HEK293 (cell line): ENCODE measurements around the gene LENEP.

Source experiments
- BCL11A ChIP-seq: fragments of 450-650 bp; formaldehyde crosslinking; IDR thresholded peaks from 2 replicates; pipeline ENCODE4 v1.5.1; 2016; ENCODE audit warnings: low read depth, missing biosample characterization, missing genetic modification characterization
- BCL11B ChIP-seq: fragments of 450-650 bp; formaldehyde crosslinking; IDR thresholded peaks from 2 replicates; pipeline ENCODE4 v1.5.1; 2016; ENCODE audit warnings: low read depth, missing biosample characterization, missing genetic modification characterization
- GFI1B ChIP-seq: fragments of 450-650 bp; formaldehyde crosslinking; IDR thresholded peaks from 2 replicates; pipeline ENCODE4 v1.5.1; 2016; ENCODE audit warnings: missing biosample characterization, missing genetic modification characterization
- HOXA7 ChIP-seq: sonication (generic); formaldehyde crosslinking; IDR thresholded peaks from 2 replicates; pipeline ENCODE4 v1.8.1; 2022; ENCODE audit warnings: missing genetic modification reagents, borderline replicate concordance
- KLF1 ChIP-seq: fragments of 450-650 bp; formaldehyde crosslinking; IDR thresholded peaks from 2 replicates; pipeline ENCODE4 v1.5.1; 2016; ENCODE audit warnings: missing biosample characterization, missing genetic modification characterization
- SCRT2 ChIP-seq: fragments of 450-650 bp; formaldehyde crosslinking; IDR thresholded peaks from 2 replicates; pipeline ENCODE4 v1.5.1; 2016; ENCODE audit warnings: missing biosample characterization, missing genetic modification characterization
- SETDB1 ChIP-seq: IDR thresholded peaks from one replicate; pipeline ENCODE4 v1.6.1; 2017; ENCODE audit warnings: mild to moderate bottlenecking, low read length, moderate library complexity, mixed read lengths; ENCODE audit not compliant: insufficient read length
- SP2 ChIP-seq: fragments of 450-650 bp; formaldehyde crosslinking; IDR thresholded peaks from 2 replicates; pipeline ENCODE4 v1.5.1; 2016; ENCODE audit warnings: missing biosample characterization, missing genetic modification characterization
- SP3 ChIP-seq: fragments of 450-650 bp; formaldehyde crosslinking; IDR thresholded peaks from 2 replicates; pipeline ENCODE4 v1.5.1; 2016; ENCODE audit warnings: missing biosample characterization, missing genetic modification characterization
- ZEB2 ChIP-seq: fragments of 450-650 bp; formaldehyde crosslinking; IDR thresholded peaks from 2 replicates; pipeline ENCODE4 v1.5.1; 2016; ENCODE audit warnings: missing biosample characterization, missing genetic modification characterization
- ZFP3 ChIP-seq: fragments of 450-650 bp; formaldehyde crosslinking; IDR thresholded peaks from 2 replicates; pipeline ENCODE4 v1.5.1; 2016; ENCODE audit warnings: low read depth, missing biosample characterization, missing genetic modification characterization
- ZNF132 ChIP-seq: fragments of 450-650 bp; formaldehyde crosslinking; IDR thresholded peaks from 2 replicates; pipeline ENCODE4 v1.5.1; 2017; ENCODE audit warnings: missing biosample characterization, missing genetic modification characterization, borderline replicate concordance
- ZNF155 ChIP-seq: fragments of 450-650 bp; formaldehyde crosslinking; IDR thresholded peaks from 2 replicates; pipeline ENCODE4 v1.5.1; 2016; ENCODE audit warnings: missing biosample characterization, missing genetic modification characterization
- ZNF157 ChIP-seq: fragments of 450-650 bp; formaldehyde crosslinking; IDR thresholded peaks from 2 replicates; pipeline ENCODE4 v1.5.1; 2016; ENCODE audit warnings: missing biosample characterization, missing genetic modification characterization
- ZNF184 ChIP-seq: fragments of 450-650 bp; IDR thresholded peaks from 2 replicates; pipeline ENCODE4 v1.5.1; 2018; ENCODE audit warnings: missing biosample characterization, mild to moderate bottlenecking, missing genetic modification characterization
- ZNF2 ChIP-seq: fragments of 450-650 bp; formaldehyde crosslinking; IDR thresholded peaks from 2 replicates; pipeline ENCODE4 v1.5.1; 2016; ENCODE audit warnings: missing biosample characterization, missing genetic modification characterization
- ZNF354C ChIP-seq: fragments of 450-650 bp; formaldehyde crosslinking; IDR thresholded peaks from 2 replicates; pipeline ENCODE4 v1.5.1; 2016; ENCODE audit warnings: missing biosample characterization, missing genetic modification characterization, low read depth, borderline replicate concordance
- ZNF37A ChIP-seq: fragments of 450-650 bp; IDR thresholded peaks from 2 replicates; pipeline ENCODE4 v1.5.1; 2018; ENCODE audit warnings: missing biosample characterization, missing genetic modification characterization
- ZNF423 ChIP-seq: fragments of 450-650 bp; formaldehyde crosslinking; IDR thresholded peaks from 2 replicates; pipeline ENCODE4 v1.5.1; 2016; ENCODE audit warnings: missing biosample characterization, missing genetic modification characterization
- ZNF510 ChIP-seq: fragments of 450-650 bp; formaldehyde crosslinking; IDR thresholded peaks from 2 replicates; pipeline ENCODE4 v1.5.1; 2018; ENCODE audit warnings: mild to moderate bottlenecking, missing genetic modification characterization, missing biosample characterization; ENCODE audit not compliant: insufficient replicate concordance
- ZNF514 ChIP-seq: fragments of 450-650 bp; formaldehyde crosslinking; IDR thresholded peaks from 2 replicates; pipeline ENCODE4 v1.5.1; 2016; ENCODE audit warnings: missing biosample characterization, missing genetic modification characterization
- ZNF560 ChIP-seq: fragments of 450-650 bp; formaldehyde crosslinking; IDR thresholded peaks from 2 replicates; pipeline ENCODE4 v1.5.1; 2017; ENCODE audit warnings: missing biosample characterization, missing genetic modification characterization, borderline replicate concordance
- ZNF629 ChIP-seq: fragments of 450-650 bp; formaldehyde crosslinking; IDR thresholded peaks from 2 replicates; pipeline ENCODE4 v1.5.1; 2017; ENCODE audit warnings: missing biosample characterization, missing genetic modification characterization
- ZNF660 ChIP-seq: fragments of 450-650 bp; IDR thresholded peaks from 2 replicates; pipeline ENCODE4 v1.5.1; 2018; ENCODE audit warnings: missing biosample characterization, mild to moderate bottlenecking, missing genetic modification characterization
- ZNF776 ChIP-seq: fragments of 450-650 bp; formaldehyde crosslinking; IDR thresholded peaks from 2 replicates; pipeline ENCODE4 v1.5.0; 2017; ENCODE audit warnings: missing biosample characterization, missing genetic modification characterization, borderline replicate concordance
- ZNF791 ChIP-seq: fragments of 450-650 bp; formaldehyde crosslinking; IDR thresholded peaks from 2 replicates; pipeline ENCODE4 v1.5.1; 2016; ENCODE audit warnings: missing biosample characterization, missing genetic modification characterization
- ZNF830 ChIP-seq: fragments of 450-650 bp; IDR thresholded peaks from 2 replicates; pipeline ENCODE4 v1.5.0; 2018; ENCODE audit warnings: missing biosample characterization, missing genetic modification characterization, low read depth, mild to moderate bottlenecking, moderate library complexity
- ZSCAN23 ChIP-seq: fragments of 450-650 bp; formaldehyde crosslinking; IDR thresholded peaks from 2 replicates; pipeline ENCODE4 v1.5.1; 2016; ENCODE audit warnings: missing biosample characterization, missing genetic modification characterization
- ZSCAN30 ChIP-seq: fragments of 450-650 bp; IDR thresholded peaks from 2 replicates; pipeline ENCODE4 v1.5.1; 2018; ENCODE audit warnings: missing biosample characterization, mild to moderate bottlenecking, missing genetic modification characterization, moderate library complexity
- TF ChIP-seq, protein P1 (sequence below): fragments of 450-650 bp; formaldehyde crosslinking; IDR thresholded peaks from 2 replicates; pipeline ENCODE4 v1.5.1; 2017; ENCODE audit warnings: missing biosample characterization, missing genetic modification characterization
- TF ChIP-seq, protein P2 (sequence below): fragments of 450-650 bp; formaldehyde crosslinking; IDR thresholded peaks from 2 replicates; pipeline ENCODE4 v1.5.1; 2016; ENCODE audit warnings: missing biosample characterization, missing genetic modification characterization
- TF ChIP-seq, protein P3 (sequence below): IDR thresholded peaks from 2 replicates; pipeline ENCODE4 v1.6.1; 2011; ENCODE audit warnings: mild to moderate bottlenecking, low read depth, low read length, borderline replicate concordance
- TF ChIP-seq, protein P4 (sequence below): fragments of 450-650 bp; formaldehyde crosslinking; IDR thresholded peaks from 2 replicates; pipeline ENCODE4 v1.5.1; 2016; ENCODE audit warnings: missing biosample characterization, missing genetic modification characterization
- TF ChIP-seq, protein P5 (sequence below): fragments of 450-650 bp; formaldehyde crosslinking; IDR thresholded peaks from 2 replicates; pipeline ENCODE4 v1.5.1; 2016; ENCODE audit warnings: missing biosample characterization, missing genetic modification characterization

LENEP gene

DNA sequence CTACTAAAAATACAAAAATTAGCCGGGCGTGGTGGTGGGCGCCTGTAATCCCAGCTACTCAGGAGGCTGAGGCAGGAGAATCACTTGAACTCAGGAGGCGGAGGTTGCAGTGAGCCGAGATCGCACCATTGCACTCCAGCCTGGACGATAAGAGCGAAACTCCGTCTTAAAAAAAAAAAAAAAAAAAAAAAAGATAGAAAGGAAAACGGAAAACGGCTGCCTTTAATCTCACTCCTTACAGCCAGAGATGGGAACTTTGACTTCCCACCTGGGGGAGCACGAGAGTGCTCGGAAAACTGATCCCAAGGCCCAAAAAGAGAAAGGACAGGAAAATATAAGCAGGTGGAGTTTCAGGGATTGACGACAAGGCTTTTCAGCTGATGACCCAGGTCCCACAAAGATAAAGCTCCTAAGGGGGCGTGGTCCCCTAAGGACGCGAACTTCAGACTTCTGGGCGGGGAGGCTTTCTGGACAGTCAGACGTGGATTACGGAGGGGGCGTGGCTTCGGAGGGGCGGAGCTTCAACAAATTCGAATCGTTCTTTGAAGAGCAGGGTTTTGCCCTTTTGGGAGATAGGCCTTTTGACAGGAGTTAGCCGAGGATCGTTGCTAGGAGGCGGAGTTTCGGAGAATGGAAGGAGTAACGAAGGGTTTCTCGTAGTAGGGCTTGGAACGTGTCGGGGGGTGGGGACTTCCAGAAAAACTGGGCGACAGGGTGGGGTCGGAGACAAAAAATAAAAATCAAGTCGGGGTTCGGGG, 19.9 kb upstream of the LENEP start (continued):
- TF ChIP-seq ZNF184 (no peak), SP3 (tag by site-specific recombination) (peak; percentile 90), ZNF791 (tag by site-specific recombination) (no peak), KLF1 (tag by site-specific recombination) (peak; percentile 35), ZNF560 (tag by site-specific recombination) (no peak), ZNF2 (peak; percentile 75; the same call in 1 of the 2 replicates), BCL11B (tag by site-specific recombination) (peak; percentile 67; the same call in 1 of the 2 replicates), ZNF660 (tag by site-specific recombination) (peak; percentile 82), ZNF776 (no peak), ZNF155 (tag by site-specific recombination) (no peak), SCRT2 (tag by site-specific recombination) (no peak), ZSCAN23 (no peak; the same call in 1 of the 2 replicates), HOXA7 (no peak), BCL11A (tag by site-specific recombination) (no peak), ZNF423 (tag by site-specific recombination) (no peak), GFI1B (tag by site-specific recombination) (no peak), ZNF629 (tag by site-specific recombination) (peak; percentile 69), ZNF37A (tag by site-specific recombination) (no peak), ZFP3 (tag by site-specific recombination) (no peak), ZNF514 (tag by site-specific recombination) (no peak), ZNF510 (no peak), ZNF354C (tag by site-specific recombination) (no peak), SETDB1 (no peak), ZSCAN30 (tag by site-specific recombination) (no peak), ZNF830 (tag by site-specific recombination) (no peak), ZEB2 (tag by site-specific recombination) (peak; percentile 10), SP2 (tag by site-specific recombination) (peak; percentile 76), ZNF157 (tag by site-specific recombination) (no peak), ZNF132 (no peak)
- TF ChIP-seq, protein P1, sequence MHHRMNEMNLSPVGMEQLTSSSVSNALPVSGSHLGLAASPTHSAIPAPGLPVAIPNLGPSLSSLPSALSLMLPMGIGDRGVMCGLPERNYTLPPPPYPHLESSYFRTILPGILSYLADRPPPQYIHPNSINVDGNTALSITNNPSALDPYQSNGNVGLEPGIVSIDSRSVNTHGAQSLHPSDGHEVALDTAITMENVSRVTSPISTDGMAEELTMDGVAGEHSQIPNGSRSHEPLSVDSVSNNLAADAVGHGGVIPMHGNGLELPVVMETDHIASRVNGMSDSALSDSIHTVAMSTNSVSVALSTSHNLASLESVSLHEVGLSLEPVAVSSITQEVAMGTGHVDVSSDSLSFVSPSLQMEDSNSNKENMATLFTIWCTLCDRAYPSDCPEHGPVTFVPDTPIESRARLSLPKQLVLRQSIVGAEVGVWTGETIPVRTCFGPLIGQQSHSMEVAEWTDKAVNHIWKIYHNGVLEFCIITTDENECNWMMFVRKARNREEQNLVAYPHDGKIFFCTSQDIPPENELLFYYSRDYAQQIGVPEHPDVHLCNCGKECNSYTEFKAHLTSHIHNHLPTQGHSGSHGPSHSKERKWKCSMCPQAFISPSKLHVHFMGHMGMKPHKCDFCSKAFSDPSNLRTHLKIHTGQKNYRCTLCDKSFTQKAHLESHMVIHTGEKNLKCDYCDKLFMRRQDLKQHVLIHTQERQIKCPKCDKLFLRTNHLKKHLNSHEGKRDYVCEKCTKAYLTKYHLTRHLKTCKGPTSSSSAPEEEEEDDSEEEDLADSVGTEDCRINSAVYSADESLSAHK, result no peak; the same call in 1 of the 2 replicates
- TF ChIP-seq, protein P2, sequence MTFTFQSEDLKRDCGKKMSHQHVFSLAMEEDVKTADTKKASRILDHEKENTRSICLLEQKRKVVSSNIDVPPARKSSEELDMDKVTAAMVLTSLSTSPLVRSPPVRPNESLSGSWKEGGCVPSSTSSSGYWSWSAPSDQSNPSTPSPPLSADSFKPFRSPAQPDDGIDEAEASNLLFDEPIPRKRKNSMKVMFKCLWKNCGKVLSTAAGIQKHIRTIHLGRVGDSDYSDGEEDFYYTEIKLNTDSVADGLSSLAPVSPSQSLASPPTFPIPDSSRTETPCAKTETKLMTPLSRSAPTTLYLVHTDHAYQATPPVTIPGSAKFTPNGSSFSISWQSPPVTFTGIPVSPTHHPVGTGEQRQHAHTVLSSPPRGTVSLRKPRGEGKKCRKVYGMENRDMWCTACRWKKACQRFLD (tag by site-specific recombination), result no peak
- TF ChIP-seq, protein P3, sequence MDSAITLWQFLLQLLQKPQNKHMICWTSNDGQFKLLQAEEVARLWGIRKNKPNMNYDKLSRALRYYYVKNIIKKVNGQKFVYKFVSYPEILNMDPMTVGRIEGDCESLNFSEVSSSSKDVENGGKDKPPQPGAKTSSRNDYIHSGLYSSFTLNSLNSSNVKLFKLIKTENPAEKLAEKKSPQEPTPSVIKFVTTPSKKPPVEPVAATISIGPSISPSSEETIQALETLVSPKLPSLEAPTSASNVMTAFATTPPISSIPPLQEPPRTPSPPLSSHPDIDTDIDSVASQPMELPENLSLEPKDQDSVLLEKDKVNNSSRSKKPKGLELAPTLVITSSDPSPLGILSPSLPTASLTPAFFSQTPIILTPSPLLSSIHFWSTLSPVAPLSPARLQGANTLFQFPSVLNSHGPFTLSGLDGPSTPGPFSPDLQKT, result no peak
- TF ChIP-seq, protein P4, sequence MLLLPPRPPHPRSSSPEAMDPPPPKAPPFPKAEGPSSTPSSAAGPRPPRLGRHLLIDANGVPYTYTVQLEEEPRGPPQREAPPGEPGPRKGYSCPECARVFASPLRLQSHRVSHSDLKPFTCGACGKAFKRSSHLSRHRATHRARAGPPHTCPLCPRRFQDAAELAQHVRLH (tag by site-specific recombination), result no peak
- TF ChIP-seq, protein P5, sequence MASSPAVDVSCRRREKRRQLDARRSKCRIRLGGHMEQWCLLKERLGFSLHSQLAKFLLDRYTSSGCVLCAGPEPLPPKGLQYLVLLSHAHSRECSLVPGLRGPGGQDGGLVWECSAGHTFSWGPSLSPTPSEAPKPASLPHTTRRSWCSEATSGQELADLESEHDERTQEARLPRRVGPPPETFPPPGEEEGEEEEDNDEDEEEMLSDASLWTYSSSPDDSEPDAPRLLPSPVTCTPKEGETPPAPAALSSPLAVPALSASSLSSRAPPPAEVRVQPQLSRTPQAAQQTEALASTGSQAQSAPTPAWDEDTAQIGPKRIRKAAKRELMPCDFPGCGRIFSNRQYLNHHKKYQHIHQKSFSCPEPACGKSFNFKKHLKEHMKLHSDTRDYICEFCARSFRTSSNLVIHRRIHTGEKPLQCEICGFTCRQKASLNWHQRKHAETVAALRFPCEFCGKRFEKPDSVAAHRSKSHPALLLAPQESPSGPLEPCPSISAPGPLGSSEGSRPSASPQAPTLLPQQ (tag by site-specific recombination), result peak; percentile 60; the same call in 1 of the 2 replicates
